ENCODE measurements around the gene PYGO2.

Gene PYGO2

GRCh38 chr1:154959426-154959780 lies 2.2 kb downstream of the PYGO2 start:
- no peak for DNase-seq

GRCh38 chr1:154958681-154959425 lies 2.7 kb downstream of the PYGO2 start:
- DNase-seq: no peak

- no peak for DNase-seq
Observed at GRCh38 chr1:154958036-154958435, 3.5 kb downstream of the PYGO2 start.

GRCh38 chr1:154957091-154957657 lies 4.4 kb downstream of the PYGO2 start:
- no peak for DNase-seq

GRCh38 chr1:154956544-154956941 lies 5.0 kb downstream of the PYGO2 start:
- DNase-seq: no peak

GRCh38 chr1:154955718-154956543 lies 5.7 kb downstream of the PYGO2 start, which contains the start of gene PBXIP1:
PBXIP1 (minus strand) TSS chr1:154956099; CDS start chr1:154953721, 2,378 bp downstream.
- peak; percentile 73 for DNase-seq

GRCh38 chr1:154955039-154955717 lies 6.4 kb downstream of the PYGO2 start:
- peak; percentile 73 for DNase-seq

- DNase-seq: no peak
Observed at GRCh38 chr1:154954541-154954940, 7.0 kb downstream of the PYGO2 start.

GRCh38 chr1:154953611-154954038 lies 8.0 kb downstream of the PYGO2 start:
- no peak for DNase-seq

GRCh38 chr1:154952664-154953063 lies 8.9 kb downstream of the PYGO2 start:
- no peak for DNase-seq

GRCh38 chr1:154951901-154952657 lies 9.5 kb downstream of the PYGO2 start:
- DNase-seq: no peak

GRCh38 chr1:154948079-154948478 lies 13.5 kb downstream of the PYGO2 start:
- DNase-seq: no peak

GRCh38 chr1:154945962-154946850 lies 15.4 kb downstream of the PYGO2 start:
- no peak for DNase-seq

- DNase-seq: no peak
Observed at GRCh38 chr1:154945160-154945961, 16.2 kb downstream of the PYGO2 start.

- DNase-seq: no peak
Observed at GRCh38 chr1:154944401-154945159, 17.0 kb downstream of the PYGO2 start.

- no peak for DNase-seq
Observed at GRCh38 chr1:154943649-154944400, 17.8 kb downstream of the PYGO2 start.

- DNase-seq: no peak
Observed at GRCh38 chr1:154941333-154942013, 20.1 kb downstream of the PYGO2 start.

GRCh38 chr1:154940651-154941194 lies 20.9 kb downstream of the PYGO2 start:
- DNase-seq: no peak
